Measurements from ENCODE around the gene RIT2. TPM values are rescaled to one million over a fixed set of nuclear protein-coding genes. Genes with fewer than 3 reads are reported as not detected.

The RIT2 gene
- total RNA-seq, 3 donors from 2014 or later (not counting 1 experiment from before 2014, with no cell fraction given) = not detected

DNA sequence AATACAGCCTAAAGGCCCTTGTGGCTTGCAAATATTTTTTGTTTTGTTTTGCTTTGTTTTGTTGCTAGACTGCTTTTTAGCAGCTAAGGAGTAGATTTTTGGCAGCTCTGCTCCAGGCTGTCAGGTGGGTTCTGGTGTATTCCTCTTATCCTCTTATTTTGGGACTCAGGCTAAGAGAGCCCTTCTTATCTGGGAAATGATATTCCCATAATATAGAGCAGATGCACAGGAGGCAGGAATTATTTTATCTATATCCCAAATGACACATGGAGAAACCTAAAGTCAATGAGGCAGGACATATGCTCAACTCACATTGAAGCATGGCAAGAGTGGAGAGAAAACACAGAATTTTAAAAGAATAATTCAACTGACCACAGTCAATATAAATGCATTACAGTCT lies 369.6 kb downstream of the RIT2 start:
- H3K4me1 ChIP-seq (ENCODE audit: control insufficient read depth, insufficient read depth, low read length) = no peaks in the 10 kb centered on the region
- Mint-ChIP-seq H3K4me3 (no peak overlapping the region), H3K27me3 (ENCODE audit: low read depth in 2 of 2) (no peaks in the 10 kb centered on the region), H3K36me3 (peaks cover 6% of the 10 kb centered on the region), H3K4me1 (no peaks in the 10 kb centered on the region), H3K27ac (no peak overlapping the region), H3K9me3 (peaks cover 3 to 9% of the 10 kb centered on the region in 2 donors)
- H3K4me3 ChIP-seq (ENCODE audit: low read length) = no peak overlapping the region
- intact Hi-C loops (cut with micrococcal nuclease) = no loop called here
- H3K9me3 ChIP-seq (ENCODE audit: control insufficient read depth, insufficient read depth, low read length) = no peaks in the 10 kb centered on the region
- H3K27me3 ChIP-seq (ENCODE audit: control insufficient read depth, insufficient read depth, low read length) = no peaks in the 10 kb centered on the region
- H3K27ac ChIP-seq (ENCODE audit: low read length) = no peak overlapping the region
- DNase-seq = no peak
- H3K36me3 ChIP-seq (ENCODE audit: control insufficient read depth, insufficient read depth, low read length) = no peaks in the 10 kb centered on the region
- ATAC-seq = no peak
- no peak for TF ChIP-seq CTCF (IDR thresholded peaks at IDR 0.05)

GRCh38 chr18:42745171-42745570 lies 370.3 kb downstream of the RIT2 start:
- intact Hi-C loops (cut with micrococcal nuclease) = no loop called here
- H3K9me3 Mint-ChIP-seq = peaks cover 3 to 9% of the 10 kb centered on the region in 2 donors

DNA sequence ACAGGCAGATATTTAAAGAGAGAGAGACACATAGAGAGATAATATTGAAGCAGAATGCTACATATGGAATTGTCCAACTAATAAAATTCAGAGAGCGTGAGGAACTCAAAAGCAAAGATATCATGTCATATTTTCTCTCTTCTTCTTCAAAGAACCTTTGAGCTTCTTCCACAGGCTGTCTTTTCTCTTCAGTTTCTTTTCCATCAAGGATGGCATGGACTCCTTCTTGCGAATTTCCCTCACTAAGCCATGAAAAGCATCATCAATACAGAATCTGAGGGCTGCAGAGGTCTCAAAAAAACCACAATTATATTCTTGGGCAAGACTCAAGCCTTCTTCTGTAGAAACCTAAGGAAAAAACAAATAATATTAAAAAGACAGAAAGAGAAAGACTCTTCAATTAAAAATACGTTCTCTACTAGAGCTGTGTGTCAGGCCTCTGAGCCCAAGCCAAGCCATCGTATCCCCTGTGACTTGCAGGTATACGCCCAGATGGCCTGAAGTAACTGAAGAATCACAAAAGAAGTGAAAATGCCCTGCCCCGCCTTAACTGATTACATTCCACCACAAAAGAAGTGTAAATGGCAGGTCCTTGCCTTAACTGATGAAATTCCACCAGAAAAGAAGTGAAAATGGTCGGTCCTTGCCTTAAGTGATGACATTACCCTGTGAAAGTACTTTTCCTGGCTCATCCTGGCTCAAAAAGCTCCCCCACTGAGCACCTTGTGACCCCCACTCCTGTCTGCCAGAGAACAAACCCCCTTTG lies 371.9 kb downstream of the RIT2 start:
- WGBS (ENCODE audit: insufficient coverage) = 64% methylated on average over 7 of the region's 7 CpGs
- intact Hi-C loops (cut with micrococcal nuclease) = no loop called here

More at GRCh38 chr18:42745171-42745570, 370.3 kb downstream of the RIT2 start:
- ATAC-seq (no peak), DNase-seq (no peak)
- no peaks in the 10 kb centered on the region for H3K36me3 ChIP-seq (ENCODE audit: control insufficient read depth, insufficient read depth, low read length)
- H3K4me1 ChIP-seq (ENCODE audit: control insufficient read depth, insufficient read depth, low read length) = no peaks in the 10 kb centered on the region
- H3K9me3 ChIP-seq (ENCODE audit: control insufficient read depth, insufficient read depth, low read length) = no peaks in the 10 kb centered on the region
- no peak overlapping the region for H3K4me3 ChIP-seq (ENCODE audit: low read length)
- H3K27me3 ChIP-seq (ENCODE audit: control insufficient read depth, insufficient read depth, low read length) = no peaks in the 10 kb centered on the region
- no peak for TF ChIP-seq CTCF (IDR thresholded peaks at IDR 0.05)
- no peaks in the 10 kb centered on the region for H3K4me1 Mint-ChIP-seq
- no peaks in the 10 kb centered on the region for H3K27me3 Mint-ChIP-seq (ENCODE audit: low read depth in 2 of 2)
- no peak overlapping the region for H3K4me3 Mint-ChIP-seq
- peaks cover 6% of the 10 kb centered on the region for H3K36me3 Mint-ChIP-seq
- H3K27ac ChIP-seq (ENCODE audit: low read length) = no peak overlapping the region
- no peak overlapping the region for H3K27ac Mint-ChIP-seq

More for the DNA sequence above, 371.9 kb downstream of the RIT2 start:
- ATAC-seq (no peak), DNase-seq (no peak)
- no peaks in the 10 kb centered on the region for H3K27me3 Mint-ChIP-seq (ENCODE audit: low read depth in 2 of 2)
- peaks cover 2 to 6% of the 10 kb centered on the region in 2 donors for H3K9me3 Mint-ChIP-seq
- H3K36me3 Mint-ChIP-seq = peaks cover 6% of the 10 kb centered on the region
- Histone ChIP-seq H3K36me3 (ENCODE audit: control insufficient read depth, insufficient read depth, low read length) (no peaks in the 10 kb centered on the region), H3K27me3 (ENCODE audit: control insufficient read depth, insufficient read depth, low read length) (no peaks in the 10 kb centered on the region), H3K4me1 (ENCODE audit: control insufficient read depth, insufficient read depth, low read length) (no peaks in the 10 kb centered on the region), H3K27ac (ENCODE audit: low read length) (no peak overlapping the region), H3K9me3 (ENCODE audit: control insufficient read depth, insufficient read depth, low read length) (no peaks in the 10 kb centered on the region), H3K4me3 (ENCODE audit: low read length) (no peak overlapping the region)
- no peak for TF ChIP-seq CTCF (IDR thresholded peaks at IDR 0.05)
- H3K4me3 Mint-ChIP-seq = no peak overlapping the region
- no peak overlapping the region for H3K27ac Mint-ChIP-seq
- no peaks in the 10 kb centered on the region for H3K4me1 Mint-ChIP-seq

Measured in natural killer cell (primary cell).